ENCODE results near the gene SGMS1.
"Not testable (repeated sequence)": the region's sequence is repeated elsewhere in the genome, so short reads cannot be mapped to it uniquely, and the experiment has no call there.

Gene SGMS1

DNA sequence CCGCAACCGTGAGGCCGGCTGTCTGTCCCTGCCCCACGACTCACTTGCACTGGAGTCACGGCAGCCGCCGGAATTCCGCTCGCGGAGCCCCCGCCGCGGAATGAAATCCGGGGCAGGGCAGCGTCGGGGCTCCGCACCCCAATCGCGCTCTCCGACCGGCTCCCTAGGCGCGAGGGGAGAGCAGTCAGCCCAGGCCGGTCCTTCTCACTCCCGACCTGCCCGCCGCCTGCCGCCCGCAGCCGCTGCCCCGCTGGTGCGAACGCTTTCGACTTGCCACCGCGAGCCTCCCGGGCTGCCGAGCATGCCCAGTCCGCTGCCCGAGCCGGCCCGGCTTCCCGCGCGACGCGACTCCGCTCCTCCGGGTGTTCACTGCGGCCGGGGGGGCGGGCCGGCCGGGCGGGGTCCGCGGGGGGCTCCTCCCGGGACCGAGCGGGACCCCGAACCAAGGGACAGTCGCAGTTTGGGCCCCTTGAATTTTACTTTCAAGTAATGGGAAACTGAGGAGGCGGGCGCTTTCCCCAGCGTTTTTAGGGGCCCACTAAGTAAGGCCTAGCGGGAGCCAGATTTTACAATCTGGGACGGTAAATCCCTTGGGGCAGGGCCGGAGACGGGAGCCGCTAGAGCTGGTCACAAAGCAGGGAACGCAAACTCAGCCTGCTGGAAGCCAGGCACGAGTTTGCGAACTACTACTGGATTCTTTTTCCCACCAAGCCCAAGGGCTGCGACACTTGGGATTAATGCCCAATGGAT lies at the start of gene SGMS1:
SGMS1 (minus strand) TSS at position 294 of the 750 bp plus-strand sequence. CDS start 279,842 bp downstream, outside the sequence.
- intact Hi-C loops (cut with DNase I; ENCODE audit: low total_unique reads): loop anchor here (5.0 to 10.0 kb wide), 3 partner anchors 207 to 559 kb away; partner anchors contain the start of gene WASHC2A
- peak within 1 kb of the TSS; percentile 100 for H3K27ac ChIP-seq
- peak; percentile 79 to 92 for DNase-seq
- peak within 1 kb of the TSS; percentile 84 to 85 for H3K4me3 ChIP-seq
- TF ChIP-seq, protein P1, sequence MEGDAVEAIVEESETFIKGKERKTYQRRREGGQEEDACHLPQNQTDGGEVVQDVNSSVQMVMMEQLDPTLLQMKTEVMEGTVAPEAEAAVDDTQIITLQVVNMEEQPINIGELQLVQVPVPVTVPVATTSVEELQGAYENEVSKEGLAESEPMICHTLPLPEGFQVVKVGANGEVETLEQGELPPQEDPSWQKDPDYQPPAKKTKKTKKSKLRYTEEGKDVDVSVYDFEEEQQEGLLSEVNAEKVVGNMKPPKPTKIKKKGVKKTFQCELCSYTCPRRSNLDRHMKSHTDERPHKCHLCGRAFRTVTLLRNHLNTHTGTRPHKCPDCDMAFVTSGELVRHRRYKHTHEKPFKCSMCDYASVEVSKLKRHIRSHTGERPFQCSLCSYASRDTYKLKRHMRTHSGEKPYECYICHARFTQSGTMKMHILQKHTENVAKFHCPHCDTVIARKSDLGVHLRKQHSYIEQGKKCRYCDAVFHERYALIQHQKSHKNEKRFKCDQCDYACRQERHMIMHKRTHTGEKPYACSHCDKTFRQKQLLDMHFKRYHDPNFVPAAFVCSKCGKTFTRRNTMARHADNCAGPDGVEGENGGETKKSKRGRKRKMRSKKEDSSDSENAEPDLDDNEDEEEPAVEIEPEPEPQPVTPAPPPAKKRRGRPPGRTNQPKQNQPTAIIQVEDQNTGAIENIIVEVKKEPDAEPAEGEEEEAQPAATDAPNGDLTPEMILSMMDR (IDR thresholded peaks at IDR 0.05): no peak
- H3K36me3 ChIP-seq: no peaks in the 10 kb centered on the region
- H3K9me3 ChIP-seq: no peaks in the 10 kb centered on the region
- no peaks in the 10 kb centered on the region for H3K27me3 ChIP-seq
- peaks cover 0 to 26% (median 16%) of the 10 kb centered on the region in 4 donors for H3K4me1 ChIP-seq

DNA sequence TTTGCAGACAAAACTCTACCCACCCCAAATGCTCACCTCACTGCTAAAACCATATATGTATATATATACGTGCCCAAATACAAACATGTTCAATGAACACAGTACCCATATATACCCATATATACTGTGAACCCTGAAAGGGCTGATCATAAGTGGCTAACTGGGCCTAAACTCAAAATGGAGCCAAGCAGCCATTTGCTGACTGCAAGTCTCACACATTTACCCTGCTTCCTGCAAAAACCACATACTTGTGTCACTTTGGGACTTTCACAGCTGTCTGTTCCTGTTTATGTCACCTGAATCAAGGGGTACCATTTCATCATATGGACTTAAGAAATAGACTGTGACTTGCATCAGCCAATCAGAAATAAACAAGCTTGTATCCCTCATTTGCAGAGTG lies 48.4 kb upstream of the SGMS1 start:
- H3K4me1 ChIP-seq; H3K36me3 ChIP-seq; H3K4me3 ChIP-seq; H3K9me3 ChIP-seq; H3K27ac ChIP-seq; H3K27me3 ChIP-seq; DNase-seq; intact Hi-C loops (cut with DNase I; ENCODE audit: low total_unique reads): not testable (repeated sequence)

DNA sequence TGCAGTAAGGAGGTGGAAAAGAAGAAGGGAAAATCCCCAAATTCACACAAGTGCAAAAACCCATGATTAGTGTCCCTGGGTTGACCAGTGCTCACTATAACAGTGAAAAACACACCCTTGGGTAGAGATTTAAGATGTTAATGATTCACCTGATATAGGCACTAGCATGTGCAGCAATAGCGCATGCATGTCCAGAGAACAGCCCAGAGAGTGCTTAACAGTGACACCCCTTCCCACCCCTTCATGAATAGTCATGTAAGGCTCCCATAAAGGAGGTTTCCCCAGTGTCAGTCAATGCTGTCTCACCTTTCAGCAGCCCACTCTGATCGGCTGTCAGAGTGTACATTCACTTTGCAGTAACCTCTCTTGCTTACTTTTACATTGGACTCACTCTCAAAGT lies 47.9 kb upstream of the SGMS1 start:
- H3K9me3 ChIP-seq; H3K27me3 ChIP-seq; H3K27ac ChIP-seq; H3K4me3 ChIP-seq; H3K36me3 ChIP-seq; H3K4me1 ChIP-seq; intact Hi-C loops (cut with DNase I; ENCODE audit: low total_unique reads); DNase-seq: not testable (repeated sequence)

DNA sequence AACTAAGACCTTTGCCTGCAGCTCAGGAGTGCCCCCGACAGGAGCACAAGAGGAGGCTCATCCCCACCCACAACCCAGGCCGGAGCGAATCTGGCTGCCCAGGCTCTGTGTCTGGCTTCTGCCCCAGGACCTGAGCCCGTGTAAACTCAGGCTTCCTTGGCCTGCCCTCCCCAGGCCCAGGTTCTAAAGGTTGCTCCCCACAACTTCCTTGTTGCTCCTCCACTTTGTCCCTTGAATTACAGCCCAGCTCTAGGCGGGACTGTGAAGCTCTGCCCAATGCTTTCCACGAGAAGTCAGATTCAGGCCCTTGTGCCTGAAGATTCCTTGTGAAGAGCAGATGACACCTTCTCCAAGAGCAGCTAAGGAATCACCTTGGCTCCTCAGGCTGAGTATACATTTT lies 46.2 kb upstream of the SGMS1 start:
- H3K4me1 ChIP-seq; H3K27ac ChIP-seq; H3K36me3 ChIP-seq; H3K27me3 ChIP-seq; intact Hi-C loops (cut with DNase I; ENCODE audit: low total_unique reads); H3K4me3 ChIP-seq; DNase-seq; H3K9me3 ChIP-seq: not testable (repeated sequence)

DNA sequence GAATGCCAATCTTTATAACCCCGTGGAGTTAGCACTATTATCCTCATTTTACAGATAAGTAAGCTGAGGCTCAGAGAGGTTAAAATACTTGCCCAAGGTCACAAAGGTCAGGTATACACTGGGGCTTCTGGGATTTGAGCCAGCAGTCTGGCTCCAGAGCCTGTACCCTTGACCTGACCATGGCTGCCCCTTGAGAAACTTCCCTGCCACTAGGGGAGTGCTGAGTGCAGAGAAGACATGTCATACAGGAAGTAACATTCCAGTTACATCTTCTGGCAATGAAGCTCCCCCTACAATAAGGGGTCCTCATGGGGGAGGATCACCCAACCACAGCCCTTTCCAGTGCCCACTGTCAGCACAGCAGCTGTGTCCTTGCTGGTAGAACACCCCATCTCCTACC lies 43.6 kb upstream of the SGMS1 start:
- intact Hi-C loops (cut with DNase I; ENCODE audit: low total_unique reads): not testable (repeated sequence)

DNA sequence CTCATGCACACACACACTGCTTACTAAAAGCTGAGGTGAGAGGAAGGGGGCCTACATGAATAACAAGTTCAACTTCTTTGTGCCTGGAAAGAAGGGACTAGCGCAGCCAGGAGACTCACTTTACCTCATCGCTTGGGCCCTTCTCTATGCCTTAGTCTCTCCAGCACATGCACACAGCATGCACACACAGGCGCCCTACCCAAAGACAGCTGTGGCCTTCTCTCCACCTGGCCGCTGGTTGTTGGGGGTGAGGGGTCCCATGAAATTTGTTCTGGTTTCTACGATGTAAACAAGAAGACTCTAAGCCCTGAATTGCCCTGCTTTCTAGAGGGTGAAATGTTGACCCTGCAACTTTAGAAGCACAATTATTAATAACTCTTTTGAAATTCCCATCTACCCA lies 38.7 kb upstream of the SGMS1 start:
- H3K36me3 ChIP-seq; intact Hi-C loops (cut with DNase I; ENCODE audit: low total_unique reads); H3K4me1 ChIP-seq; H3K9me3 ChIP-seq; H3K27me3 ChIP-seq; DNase-seq; H3K4me3 ChIP-seq; H3K27ac ChIP-seq: not testable (repeated sequence)

More for the DNA sequence above, 43.6 kb upstream of the SGMS1 start:
- H3K4me3 ChIP-seq, H3K4me1 ChIP-seq, H3K27me3 ChIP-seq, H3K9me3 ChIP-seq, H3K36me3 ChIP-seq, DNase-seq, H3K27ac ChIP-seq: not testable (repeated sequence)

DNA sequence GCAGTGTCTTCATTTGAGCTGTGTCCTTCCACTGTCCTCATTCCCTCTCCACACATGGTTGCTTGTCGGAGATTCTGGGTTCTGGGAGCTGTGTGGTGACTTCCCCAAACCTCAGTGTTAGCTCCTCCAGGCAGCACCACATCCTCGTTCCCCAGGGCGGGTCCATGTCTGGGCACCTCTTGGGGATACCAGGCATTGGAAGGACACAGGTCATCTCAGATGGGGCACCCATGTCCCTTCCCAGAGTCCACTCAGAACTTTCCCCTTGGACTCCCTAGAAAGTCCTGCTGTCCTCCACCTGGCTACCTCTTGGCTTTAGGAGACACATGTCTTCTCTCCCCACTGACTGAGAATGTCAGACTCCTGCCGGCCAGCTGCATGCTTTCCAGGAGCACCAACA lies 37.8 kb upstream of the SGMS1 start:
- DNase-seq; H3K4me3 ChIP-seq; H3K9me3 ChIP-seq; H3K36me3 ChIP-seq; H3K27ac ChIP-seq; H3K27me3 ChIP-seq; H3K4me1 ChIP-seq; intact Hi-C loops (cut with DNase I; ENCODE audit: low total_unique reads): not testable (repeated sequence)

DNA sequence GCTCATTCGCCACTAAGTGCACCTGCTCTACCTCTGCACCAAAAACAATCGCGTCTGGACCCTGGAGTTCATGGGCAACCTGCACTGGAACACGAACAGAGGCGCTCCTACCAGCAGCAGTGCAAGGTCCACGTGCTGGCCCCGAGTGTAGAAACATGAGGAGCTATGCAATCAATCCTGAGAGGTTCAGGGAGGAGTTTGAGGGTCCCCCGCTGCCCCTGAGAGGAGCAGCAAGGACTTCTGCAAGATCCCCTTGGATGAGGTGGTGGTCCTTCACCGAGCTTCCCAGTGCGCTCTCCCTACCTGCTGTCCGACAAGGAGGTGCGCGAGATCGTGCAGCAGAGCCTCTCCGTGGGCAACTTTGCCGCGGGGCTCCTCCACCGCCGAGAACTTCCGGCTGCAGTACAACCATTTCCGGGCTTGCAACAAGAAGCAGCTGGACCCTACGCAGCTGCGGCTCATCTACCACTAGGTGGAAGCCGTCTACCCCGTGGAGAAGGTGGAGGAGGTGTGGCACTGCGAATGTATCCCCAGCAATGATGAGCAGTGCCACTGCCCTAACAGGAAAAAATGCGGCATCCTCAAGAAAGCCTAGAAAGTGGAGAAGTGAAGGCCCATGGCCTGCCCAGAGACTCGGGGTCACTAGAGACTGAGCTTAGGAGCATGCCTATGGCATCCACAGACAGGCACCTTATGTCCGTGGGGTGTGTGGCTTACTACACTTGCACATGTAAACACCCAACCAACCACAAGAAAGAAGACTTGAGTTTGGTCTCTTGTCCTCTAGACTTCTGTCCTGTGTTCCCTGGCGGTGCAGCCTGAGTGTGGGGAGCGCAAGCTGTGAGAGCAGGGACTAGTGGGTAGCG lies 36.3 kb upstream of the SGMS1 start:
- H3K27me3 ChIP-seq; H3K4me3 ChIP-seq; DNase-seq; H3K4me1 ChIP-seq; H3K9me3 ChIP-seq; intact Hi-C loops (cut with DNase I; ENCODE audit: low total_unique reads); H3K27ac ChIP-seq; H3K36me3 ChIP-seq: not testable (repeated sequence)

DNA sequence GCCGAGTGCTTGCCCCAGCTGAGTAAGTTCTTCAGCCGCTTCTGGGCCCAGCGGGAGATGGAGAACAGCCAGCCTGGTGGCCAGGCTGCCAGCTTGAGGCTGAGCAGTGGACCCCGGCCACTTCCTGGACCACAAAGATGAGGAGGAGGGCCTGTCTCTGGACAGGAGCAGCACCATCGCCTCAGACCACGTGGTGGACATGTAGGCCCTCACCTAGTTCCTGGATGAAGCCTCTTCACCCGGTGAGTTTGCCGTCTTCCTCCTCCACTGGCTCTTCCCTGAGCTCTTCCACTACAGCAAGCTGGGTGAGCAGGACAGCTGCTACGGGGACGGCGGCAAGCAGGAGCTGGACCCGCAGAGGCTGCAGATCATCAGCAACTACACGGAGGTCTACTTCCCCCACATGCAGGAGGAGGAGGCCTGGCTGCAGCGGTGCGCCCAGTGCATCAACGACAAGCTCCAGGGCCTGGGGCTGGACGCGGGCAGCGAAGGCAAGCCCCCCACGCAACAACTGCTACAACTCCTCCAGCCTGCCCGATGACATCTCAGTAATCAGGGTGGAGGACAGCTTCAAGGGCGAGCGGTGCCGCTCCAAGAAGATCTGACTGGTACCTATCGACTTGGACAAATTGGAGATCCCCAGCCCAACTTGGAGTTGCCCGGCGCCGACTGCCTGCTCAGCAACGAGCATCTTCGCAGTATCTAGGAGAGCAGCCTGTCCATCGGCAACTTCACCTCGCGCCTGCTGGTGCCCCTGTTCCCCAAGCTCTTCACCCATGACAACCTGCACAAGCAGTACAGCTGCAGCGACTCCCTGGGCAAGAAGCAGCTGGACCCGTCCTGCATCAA lies 35.5 kb upstream of the SGMS1 start:
- intact Hi-C loops (cut with DNase I; ENCODE audit: low total_unique reads); H3K4me3 ChIP-seq; H3K36me3 ChIP-seq; H3K9me3 ChIP-seq; H3K27me3 ChIP-seq; DNase-seq; H3K4me1 ChIP-seq; H3K27ac ChIP-seq: not testable (repeated sequence)
